ENCODE measurements around the gene TBX20.
"Not testable (repeated sequence)": the region's sequence is repeated elsewhere in the genome, so short reads cannot be mapped to it uniquely, and the experiment has no call there.

The TBX20 gene

DNA sequence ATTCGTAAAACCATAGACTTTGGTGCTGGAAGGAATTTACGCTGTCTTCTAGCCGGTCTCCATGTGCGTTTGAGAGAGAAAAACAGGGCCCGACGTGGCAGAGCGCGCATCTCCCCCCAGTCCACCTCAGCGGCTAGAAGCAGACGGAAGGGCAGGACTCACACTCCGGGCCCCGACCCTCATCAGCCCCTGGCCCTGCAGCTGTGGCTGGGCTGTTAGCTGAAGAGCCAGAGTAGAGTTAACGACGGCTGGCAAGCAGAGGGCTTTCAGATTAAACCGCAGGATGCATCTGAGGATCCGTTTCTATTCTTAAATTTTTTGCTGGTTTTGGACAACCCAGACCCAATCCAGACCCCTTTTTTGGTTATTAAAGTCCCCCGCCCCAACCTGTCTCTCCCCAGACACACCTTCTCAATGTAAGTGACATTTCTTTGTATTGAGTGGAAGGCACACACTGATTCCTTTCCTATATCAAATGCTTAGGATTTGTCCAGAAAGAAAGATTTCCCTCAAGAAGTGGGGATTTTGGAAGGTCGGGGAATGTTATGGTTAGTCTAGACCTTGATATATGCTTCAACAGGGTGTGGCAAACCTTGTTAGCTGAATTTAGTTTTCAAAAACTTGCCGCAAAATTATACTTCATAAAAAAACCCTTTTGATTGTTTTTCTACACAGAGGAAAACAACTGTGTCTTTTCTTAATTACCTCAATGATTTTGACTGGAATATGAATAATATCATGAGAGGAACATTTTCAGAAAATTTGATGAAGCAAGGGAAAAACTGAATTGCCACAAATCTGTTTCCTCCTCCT is 1.7 kb upstream of the TBX20 start:
- DNase-seq (ENCODE audit: low spot score): no peak

DNA sequence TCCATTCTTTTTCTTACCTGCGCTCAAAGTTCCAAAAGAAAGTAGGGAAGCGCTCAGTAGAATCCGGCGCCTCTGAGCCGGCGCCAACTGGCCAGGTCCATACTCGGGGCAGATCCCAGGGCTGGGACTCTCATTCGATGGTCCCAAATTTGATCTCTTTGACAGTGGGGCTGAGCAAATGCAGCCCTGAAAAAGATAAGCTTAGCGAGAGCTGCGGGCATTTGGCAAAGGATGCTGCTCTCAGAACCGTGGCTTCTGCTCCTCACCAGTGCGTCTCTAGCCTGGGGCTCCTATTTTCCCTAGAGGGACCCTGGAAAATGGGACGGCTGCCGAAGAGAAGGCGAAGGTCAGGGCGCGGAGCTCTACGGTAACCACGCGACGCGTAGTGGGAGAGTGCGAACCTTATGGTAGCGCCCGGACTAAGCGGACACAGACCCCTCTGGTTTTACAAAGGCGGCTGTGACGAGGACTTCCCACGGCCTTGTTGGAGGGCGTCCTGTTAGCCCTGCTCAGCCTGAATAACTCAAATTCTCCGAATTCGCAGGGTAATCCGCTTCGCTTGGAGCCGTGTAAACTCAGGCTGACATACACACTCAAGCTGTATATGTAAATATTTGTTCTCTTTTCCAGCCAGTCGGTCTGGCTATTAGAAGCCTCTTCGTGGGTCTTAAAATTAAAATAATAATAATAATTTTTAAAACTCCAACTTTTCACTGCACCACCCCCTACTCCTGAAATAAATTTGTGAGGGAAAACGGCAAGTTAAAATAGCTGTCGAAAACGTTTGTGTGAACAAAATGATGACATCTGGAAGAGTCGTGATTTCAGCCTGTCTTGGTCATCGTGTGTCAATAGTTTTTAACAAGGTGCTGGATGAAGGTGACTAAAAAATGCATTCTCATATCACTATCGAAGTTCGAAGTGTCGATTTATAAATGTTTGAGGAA is 869 bp upstream of the TBX20 start:
- no peak for DNase-seq (ENCODE audit: low spot score)

DNA sequence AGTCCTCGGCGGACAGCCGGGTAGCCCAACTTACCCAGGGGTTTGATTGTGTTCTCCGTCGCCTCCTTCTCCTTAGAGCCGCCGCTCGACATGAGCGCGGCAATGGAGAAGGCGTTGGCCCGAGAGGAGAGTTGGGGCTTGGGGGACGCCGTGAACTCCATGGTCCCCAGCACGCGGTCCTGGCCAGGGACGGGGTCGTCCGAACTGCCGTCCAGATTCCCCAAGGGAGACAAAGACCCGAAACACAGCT is 515 bp downstream of the TBX20 start:
- peak; percentile 17 for DNase-seq (ENCODE audit: low spot score)

DNA sequence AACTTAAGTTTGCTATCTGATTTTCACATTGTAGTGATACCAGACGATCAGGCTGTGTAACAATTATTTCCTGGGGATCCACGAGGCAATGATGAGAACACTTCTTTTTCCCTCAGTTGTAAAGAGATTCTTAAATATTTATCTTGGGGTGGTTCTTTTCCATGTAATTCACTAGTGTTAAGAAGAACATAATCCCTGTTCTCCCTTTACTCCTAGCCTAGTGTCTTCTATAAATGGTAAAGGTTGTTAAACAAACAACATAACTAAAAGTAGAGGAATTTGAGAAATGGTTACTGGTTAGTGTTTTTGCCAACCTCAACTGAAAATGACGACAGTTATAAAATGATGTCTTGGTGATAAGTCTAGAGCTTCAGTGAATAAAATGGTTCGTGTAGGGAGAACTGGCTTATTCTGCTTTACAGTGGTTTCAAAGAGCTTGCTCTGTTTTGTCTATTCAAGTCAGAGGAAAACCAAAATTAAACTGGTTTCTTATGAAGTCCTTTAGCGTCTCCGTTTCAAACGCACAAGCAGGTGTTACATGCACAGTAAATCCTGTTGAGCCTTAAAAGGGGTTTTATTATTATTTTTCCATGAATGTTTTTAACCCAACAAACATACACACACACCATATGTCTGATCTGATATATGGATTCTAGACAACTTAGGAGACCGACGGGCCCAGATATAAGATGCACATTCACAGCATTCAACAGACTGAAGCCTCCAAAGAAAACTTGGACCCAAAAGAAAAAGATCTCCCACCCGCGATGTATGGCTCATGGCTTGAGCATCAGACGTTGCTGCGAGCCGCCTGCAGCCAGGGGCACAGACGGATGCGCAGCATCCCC is 1.1 kb downstream of the TBX20 start:
- DNase-seq (ENCODE audit: low spot score): no peak

DNA sequence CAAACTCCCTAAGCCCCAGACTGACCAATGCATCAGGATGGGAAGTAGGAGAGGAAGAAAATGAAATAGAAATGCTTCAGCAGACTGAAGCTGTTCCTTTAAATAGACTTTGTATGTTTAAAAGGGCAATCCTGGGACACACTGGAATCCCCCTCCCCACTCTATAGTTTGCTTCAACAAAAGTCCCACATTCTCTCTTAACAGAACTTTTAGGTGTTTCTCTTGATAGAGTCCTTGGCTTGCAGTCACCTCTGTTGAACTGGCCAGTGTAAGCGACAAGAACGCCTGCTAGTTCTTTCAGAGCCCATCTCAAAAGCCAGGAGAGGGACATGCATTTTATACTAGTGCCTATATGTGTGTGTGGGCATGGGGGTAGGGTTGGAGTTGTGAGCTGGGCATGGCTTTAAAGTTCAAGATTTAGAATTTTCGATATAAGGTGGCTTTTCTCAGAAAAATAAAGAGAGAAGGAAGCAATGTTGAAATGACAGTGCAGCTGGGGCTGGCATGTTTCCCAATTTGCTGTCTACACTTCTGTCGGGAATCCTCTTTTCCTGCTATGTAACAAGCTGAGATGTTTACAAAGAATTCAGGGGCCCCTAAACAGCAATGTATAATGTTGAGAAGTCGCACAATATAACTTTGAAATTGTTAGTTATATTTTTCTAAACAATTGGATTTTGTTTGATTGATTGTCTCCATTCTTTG is 2.1 kb downstream of the TBX20 start:
- DNase-seq (ENCODE audit: low spot score): no peak

DNA sequence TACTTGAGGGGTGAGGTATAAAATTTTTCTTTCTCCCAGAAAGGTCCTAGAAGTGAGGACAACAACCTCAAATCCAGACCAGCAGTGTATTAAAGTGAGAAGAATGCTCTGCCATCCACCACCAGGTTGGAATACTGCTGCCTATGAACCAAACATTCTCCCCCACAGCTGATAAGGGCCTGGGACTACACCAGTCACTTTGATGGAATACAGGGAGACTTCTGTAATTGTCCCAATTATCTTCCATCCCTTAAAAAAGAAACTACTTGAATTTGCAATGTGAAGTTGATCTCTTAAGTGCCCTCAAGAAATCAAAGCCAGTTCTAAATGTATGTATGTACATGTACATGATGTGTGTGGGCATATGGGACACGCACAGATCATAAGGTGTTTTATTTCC is 3.0 kb downstream of the TBX20 start:
- no peak for DNase-seq (ENCODE audit: low spot score)

DNA sequence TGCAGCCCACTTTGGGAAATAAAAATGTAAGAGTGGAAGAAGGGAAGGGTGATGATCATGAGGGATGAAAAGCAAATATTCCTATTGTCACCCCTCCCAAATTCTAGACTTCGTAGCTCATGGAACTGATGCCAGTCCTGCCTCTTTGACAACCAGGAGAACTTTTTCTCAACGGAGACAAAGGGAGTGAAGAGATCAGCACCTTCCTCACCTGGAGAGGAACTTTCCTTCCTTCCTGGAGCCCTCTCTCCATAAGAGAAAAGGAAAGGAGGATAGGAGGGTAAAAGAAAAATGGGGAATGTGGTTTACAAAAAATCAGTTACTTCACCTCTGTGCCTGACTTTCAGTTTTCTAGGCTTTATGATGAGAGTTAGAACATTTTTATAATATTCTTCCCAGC is 3.4 kb downstream of the TBX20 start:
- DNase-seq (ENCODE audit: low spot score): no peak

DNA sequence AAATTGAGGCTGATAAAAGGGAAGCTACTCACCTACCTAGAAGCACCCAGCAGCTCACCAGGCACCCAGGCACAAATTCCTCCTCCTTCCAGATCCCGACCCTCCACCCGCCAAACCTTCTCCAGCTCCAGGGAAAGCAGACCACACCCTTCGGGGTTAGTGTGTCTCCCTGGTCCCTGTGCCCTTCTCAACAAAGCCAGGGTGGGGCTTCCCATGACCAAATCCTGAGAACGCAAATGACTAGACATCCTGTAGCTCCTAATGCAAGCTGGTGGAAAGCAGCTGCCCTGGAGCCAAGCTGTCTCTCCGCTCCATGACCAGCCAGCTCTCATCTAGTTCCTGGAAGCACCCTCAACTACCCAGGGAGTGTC is 4.4 kb downstream of the TBX20 start:
- DNase-seq (ENCODE audit: low spot score): no peak

DNA sequence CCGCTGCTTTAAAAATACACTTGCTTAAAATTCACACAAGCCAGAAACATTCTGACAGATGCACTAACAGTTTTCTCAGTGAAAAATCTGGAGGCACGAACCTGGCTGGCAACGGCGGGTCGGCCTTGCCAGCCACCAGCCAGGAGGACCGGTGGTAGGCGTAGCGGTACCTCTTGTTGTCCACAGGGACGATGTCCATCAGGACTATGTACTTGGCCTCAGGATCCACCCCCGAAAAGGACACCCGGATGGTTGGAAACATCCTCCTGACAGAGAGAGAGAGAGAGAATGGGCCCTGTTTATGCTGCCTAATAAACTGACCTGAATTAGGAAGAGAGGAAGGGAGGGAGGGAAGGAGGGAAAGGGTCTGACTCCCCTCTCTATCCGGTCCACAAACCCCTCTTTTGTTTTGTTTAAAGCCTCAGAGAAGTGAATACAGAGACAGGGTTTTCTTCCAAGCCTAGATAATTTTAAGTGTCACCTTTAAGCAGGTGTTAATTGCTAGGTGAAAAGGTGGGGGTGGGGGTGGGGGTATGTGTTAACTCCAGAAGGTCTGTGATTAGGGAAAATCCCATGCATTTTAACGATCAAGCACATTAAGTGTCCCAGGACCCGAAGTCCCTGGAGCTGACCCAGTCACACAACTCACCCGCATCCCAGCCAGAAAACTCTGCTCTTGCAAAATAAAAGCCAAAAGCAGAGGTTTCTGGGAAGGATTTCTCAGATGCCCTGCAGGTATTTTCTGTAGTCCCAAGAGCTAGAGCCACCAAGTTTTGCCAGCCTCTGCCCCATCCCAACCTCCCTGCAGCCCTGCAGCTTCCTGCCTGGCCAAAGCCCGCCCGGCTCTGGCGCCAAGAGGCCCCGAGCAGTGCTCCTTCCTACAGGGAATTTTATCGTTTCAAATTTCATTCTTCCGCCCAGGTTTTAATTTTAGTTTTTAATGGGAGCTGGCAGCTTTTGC is 5.0 kb downstream of the TBX20 start:
- no peak for DNase-seq (ENCODE audit: low spot score)

DNA sequence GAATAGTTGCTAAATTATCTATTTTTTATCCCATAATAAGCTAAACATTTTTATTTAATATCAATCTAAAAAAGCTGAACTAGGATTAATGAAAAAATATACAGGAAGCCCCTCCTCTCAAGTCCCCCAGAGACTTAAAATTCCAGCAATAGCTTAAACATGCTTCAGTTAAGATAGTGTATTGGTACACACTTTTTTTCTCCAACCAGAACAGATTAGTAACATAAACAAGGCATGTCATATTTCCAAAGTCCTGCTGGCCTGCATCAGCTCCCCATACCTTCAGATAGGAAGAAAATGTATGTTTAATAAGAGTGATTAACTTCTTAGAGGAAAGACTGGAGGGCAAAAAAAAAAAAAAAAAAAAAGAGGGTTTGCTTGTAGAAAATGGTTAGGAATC is 7.1 kb downstream of the TBX20 start:
- DNase-seq (ENCODE audit: low spot score): no peak

DNA sequence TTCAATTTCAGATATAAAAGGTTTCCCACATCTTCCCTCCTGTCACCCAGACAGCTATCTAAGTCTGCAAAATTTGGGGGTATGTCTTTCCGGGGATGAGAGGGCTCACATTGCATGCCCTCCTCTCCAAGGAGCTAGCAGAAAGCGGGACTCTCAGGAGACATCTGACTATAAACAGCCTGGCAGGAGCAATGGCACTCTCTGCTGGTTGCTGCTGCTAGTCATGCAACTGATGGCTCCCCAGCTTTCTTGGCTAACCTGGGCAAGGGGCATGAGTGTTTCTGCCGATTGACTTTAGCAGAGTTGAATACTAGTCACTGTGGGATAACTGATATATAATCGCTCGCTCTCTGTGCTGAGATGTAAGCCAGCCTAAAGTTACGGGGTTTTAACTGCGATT is 12.0 kb downstream of the TBX20 start:
- DNase-seq (ENCODE audit: low spot score): no peak

DNA sequence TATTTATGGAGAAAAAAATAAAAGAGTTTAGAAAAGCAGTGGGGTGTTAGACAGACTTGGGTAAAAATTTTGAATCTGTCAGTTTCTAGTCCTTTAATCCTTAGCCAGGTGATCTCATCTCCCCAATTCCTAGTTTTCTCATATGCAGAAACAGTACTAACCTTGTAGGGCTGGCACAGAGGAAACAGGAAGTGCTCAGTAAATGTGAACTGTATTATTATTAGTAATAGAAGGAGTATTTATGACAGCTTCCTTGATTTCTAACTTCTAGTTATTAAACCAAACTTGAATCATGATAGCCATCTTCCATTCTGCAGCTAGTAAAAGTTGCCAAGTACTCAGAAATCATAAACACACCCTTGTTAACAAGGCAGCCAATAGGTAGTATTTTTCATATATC is 12.5 kb downstream of the TBX20 start:
- no peak for DNase-seq (ENCODE audit: low spot score)

DNA sequence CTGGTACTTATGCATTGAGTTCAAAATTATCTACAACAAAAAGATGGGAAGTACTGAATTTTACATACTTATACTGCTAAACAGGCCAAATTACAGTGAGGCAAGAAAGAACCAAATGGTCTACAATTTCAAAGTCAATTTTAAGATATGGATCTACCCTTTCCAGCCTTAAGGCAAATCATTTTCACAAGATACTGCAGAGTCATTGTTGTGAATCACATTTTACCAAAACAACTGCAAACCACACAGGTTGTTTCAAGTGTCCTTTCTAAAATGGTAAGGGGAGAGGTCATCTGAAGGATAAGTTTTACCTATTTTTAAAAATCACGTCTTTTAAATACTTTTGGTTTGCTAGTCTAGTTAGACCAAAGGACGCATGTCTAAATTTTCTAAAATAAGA is 12.9 kb downstream of the TBX20 start:
- not testable (repeated sequence) for DNase-seq (ENCODE audit: low spot score)

DNA sequence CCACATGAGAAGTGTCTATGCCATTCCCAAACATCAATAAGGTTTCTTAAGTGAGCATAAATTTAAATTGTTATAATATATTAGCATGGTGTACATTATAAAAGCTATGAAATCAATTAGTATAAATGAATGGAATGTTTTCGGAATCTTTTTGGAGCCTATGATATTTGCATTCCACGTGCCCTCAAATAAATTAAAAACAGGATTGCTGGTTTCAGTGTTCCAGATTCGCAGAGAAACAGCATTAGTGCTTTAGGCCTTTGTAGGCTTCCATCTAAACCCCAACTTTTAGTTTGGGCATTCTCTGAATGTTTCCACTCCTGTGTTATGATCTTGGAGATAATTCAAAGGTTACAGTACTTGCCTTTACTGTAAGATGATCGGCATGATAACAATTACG is 15.4 kb downstream of the TBX20 start:
- not testable (repeated sequence) for DNase-seq (ENCODE audit: low spot score)

DNA sequence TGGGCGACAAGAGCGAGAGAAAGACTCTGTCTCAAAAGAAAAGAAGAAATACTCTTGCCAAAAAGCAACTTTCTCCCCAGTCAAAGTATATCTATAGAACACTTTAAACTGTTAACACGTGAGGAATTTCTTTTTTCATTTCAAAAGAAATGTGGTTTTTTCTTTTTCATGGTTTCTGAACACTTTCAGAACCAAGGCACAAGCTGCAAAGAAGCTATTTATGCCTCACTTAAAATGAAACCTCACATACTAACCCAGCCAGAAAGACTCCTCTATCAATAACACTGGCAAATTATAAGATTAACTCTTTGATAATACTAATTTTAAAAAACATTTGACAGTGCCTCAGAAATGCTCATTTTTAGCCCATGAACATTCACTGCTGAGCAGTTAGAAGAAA is 20.9 kb downstream of the TBX20 start:
- no peak for DNase-seq (ENCODE audit: low spot score)

DNA sequence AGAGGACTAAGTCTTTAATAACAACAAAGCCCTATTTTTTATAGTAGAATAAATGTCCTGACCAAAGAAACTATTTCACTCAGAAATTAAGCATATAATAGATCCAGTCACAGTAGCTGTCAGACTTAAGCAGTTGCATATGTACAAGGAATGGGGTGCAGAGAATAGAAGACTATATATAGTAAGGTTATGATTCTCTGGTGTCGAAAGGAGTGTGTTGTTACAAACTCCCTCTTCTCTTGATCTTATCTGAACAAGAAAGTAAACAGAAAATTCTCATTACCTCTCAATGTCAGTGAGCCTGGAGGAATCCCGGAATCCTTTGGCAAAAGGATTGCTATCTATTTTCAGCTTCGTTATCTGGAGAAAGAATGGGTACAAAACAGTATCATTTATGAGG is 22.7 kb downstream of the TBX20 start:
- DNase-seq (ENCODE audit: low spot score): not testable (repeated sequence)

DNA sequence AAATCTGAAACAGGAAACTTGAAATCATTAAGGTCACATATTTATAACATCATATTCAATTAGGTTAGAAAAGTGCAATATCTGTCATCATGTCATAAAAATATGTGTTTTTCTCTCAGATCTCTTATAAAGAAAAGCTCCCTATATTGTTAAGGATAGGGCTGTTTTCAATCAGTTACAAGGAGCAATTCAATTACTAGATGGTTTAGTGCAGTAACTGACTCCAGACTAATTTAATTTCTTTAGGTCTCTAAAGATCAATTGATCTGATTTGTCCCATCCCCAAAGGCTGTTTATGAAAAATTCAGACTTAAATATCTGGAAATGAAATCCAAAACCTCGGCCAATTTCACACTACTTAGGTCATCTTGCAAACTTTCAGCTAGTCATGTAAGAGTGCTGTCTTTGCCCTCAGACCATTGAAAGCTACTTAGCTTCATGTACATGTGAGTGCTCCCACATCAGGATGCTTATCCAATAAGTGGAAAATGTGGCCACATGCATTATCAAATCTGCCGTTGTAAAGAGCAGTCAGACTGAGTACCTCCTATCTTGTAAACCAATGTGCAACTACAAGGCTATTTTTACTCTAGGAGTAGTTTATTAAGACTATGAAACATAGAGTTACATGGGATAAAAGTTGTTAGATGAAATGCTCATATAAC is 24.7 kb downstream of the TBX20 start:
- DNase-seq (ENCODE audit: low spot score): not testable (repeated sequence)

DNA sequence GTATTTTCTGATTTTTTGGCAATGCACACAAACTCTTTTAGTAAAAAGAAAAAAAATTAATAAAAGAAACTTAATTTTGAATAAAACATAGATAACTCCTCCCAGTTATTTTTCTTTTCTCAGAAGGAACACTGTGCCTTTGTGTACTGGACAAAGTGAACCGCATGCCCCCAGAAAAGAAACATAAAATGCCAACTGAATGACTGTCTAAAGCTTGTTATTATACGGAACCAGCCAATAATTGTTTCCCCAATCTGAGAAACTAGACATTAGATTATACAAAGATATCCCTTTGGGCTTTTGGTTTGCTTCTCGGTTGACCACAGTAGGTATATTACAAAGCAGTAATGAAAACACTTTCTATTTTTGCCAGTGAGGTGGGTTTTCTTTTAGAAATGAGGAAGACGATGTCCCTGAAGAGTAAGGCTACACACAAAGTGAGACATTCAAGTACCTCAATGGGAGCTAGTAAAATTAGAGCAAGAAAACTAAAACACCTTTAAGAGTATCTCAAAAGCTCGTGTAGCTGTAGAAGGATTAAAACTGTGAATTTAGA is 25.3 kb downstream of the TBX20 start:
- not testable (repeated sequence) for DNase-seq (ENCODE audit: low spot score)

DNA sequence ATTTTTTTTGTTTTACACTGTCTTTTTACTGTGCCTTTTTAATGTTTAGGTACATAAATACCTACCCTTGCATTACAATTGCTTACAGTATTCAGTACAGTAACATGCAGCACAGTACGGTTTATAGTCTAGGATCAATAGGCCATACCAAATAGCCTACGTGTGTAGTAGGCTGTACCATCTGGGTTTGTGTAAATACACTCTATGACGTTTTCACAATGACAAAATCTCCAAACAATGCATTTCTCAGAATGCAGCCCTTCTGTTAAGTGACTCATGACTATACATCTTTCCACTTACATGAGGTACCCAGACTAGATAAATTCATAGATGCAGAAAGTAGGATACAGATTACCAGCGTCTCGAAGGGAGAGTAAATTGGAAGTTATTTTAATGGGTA is 26.5 kb downstream of the TBX20 start:
- not testable (repeated sequence) for DNase-seq (ENCODE audit: low spot score)

DNA sequence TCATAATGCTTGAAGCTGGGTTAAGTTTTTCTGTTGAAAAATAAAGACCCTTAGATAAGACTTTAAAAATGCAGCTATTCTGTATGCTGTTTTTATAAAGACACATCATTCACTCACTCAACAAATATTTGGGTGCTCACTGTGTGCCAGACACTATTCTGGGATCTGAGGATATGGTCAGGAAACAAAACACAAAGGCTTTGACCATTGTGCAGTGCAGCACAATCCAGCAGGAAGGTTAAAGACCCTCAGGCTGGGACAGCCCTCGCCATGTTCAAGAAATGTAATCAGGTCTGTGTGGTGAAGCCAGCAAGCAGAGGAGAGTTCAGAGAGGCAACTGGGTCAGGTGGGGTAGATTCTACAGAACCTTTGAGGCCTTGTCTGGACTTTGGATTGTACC is 31.5 kb downstream of the TBX20 start:
- DNase-seq (ENCODE audit: low spot score): not testable (repeated sequence)

All from germinal center (tissue), 1 donor.